ENCODE data around the gene PIK3R1. TPM values are rescaled to one million over a fixed set of nuclear protein-coding genes. Genes with fewer than 3 reads are reported as not detected.
"Not testable (repeated sequence)": the region's sequence is repeated elsewhere in the genome, so short reads cannot be mapped to it uniquely, and the experiment has no call there.

PIK3R1 gene
- total and polyA plus RNA-seq, 3 donors from 2014 or later = 16.9 to 63.7 (median 48.1) TPM

DNA sequence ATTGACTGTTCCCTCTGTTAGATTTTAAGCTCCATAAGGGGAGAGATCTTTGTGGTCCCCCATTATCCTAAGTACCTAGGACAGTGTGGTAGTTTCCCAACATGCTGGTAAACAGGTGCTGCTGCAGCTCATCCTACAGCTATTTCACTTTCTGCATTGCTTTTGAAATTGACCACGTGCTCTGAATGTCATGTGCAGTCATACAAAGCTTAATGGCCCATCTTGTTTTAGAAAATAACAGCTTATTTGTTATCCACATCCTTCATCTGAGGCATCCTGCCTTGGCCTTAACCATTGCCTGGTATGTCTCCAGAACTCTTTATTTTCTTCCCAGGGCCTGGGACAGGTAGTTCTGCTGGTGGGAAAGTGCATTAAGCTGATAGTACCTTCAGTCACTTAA lies 14.7 kb downstream of the PIK3R1 start:
- no peak overlapping the region for H3K27ac ChIP-seq
- H3K9me3 ChIP-seq = no peaks in the 10 kb centered on the region
- no peaks in the 10 kb centered on the region for H3K36me3 ChIP-seq (ENCODE audit: low read depth, missing control alignments)
- intact Hi-C loops (cut with DNase I; ENCODE audit: low total_unique reads) = no loop called here
- no peaks in the 10 kb centered on the region for H3K27me3 ChIP-seq
- TF ChIP-seq POLR2A (IDR thresholded peaks at IDR 0.05) = no peak
- TF ChIP-seq, protein P1, sequence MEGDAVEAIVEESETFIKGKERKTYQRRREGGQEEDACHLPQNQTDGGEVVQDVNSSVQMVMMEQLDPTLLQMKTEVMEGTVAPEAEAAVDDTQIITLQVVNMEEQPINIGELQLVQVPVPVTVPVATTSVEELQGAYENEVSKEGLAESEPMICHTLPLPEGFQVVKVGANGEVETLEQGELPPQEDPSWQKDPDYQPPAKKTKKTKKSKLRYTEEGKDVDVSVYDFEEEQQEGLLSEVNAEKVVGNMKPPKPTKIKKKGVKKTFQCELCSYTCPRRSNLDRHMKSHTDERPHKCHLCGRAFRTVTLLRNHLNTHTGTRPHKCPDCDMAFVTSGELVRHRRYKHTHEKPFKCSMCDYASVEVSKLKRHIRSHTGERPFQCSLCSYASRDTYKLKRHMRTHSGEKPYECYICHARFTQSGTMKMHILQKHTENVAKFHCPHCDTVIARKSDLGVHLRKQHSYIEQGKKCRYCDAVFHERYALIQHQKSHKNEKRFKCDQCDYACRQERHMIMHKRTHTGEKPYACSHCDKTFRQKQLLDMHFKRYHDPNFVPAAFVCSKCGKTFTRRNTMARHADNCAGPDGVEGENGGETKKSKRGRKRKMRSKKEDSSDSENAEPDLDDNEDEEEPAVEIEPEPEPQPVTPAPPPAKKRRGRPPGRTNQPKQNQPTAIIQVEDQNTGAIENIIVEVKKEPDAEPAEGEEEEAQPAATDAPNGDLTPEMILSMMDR (IDR thresholded peaks at IDR 0.05) = no peak
- DNase-seq = no peak
- 83 to 87% methylated on average over 1 of the region's 1 CpG for WGBS, 2 donors
- H3K4me3 ChIP-seq = no peak overlapping the region
- peaks cover 10% of the 10 kb centered on the region for H3K4me1 ChIP-seq

DNA sequence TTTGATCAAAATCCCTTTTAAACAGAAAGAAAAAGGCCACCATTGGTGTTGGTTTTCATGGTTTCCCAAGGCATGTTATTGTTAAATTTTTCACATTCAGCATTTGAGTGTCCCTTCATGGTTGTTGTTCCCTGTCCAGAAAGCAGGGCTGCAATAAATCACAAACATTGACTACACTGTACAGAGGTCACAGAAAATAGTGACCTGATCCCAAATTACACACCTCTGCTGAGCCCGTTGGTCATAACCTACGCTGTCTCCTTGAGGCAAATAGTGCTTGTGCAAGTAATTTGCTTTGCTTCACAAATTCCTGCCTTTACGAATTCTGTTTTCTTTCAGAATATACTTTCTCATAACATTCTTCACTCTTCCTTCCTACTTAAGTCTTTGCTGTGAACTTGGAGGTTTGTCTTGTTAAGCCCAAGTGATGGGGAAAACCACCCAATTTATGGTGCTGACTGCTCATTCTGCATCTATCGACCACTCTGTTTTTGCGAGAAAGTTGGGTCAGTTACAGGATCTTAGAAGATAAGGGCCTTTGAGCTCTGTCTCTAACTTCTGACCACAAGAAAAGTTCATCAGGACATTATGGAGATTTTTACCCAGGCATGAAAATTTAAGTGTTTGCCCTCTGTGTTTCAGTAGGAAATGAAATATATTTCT lies 16.0 kb downstream of the PIK3R1 start:
- peaks cover 9% of the 10 kb centered on the region for H3K4me1 ChIP-seq
- no peak for DNase-seq
- no peak overlapping the region for H3K27ac ChIP-seq
- no peaks in the 10 kb centered on the region for H3K27me3 ChIP-seq
- no peaks in the 10 kb centered on the region for H3K36me3 ChIP-seq (ENCODE audit: low read depth, missing control alignments)
- H3K9me3 ChIP-seq = no peaks in the 10 kb centered on the region
- no peak overlapping the region for H3K4me3 ChIP-seq
- intact Hi-C loops (cut with DNase I; ENCODE audit: low total_unique reads) = no loop called here
- TF ChIP-seq, protein P1 (IDR thresholded peaks at IDR 0.05) = no peak
- no peak for TF ChIP-seq POLR2A (IDR thresholded peaks at IDR 0.05)
- WGBS, 2 donors = 91% methylated on average over 5 of the region's 5 CpGs

DNA sequence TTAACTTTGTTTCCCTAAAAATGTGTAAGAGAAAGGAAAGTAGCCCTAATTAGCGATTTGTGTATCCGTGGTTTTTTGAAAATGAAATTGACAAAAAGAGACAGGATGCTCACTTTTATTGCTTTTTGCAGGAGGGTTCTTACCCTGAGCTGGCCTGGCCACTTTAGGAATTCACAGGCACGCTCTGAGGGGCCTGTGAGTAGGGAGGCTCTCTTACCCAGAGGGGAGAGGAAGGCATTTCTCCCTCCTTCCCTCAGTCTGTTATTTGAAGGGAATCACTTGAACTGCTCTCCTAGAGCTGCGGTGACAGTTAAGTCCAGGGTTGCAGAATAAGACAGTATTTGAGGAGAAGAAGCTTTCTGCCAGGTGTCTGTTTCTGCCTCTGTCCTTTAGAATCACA lies 16.7 kb downstream of the PIK3R1 start:
- no peak for DNase-seq
- TF ChIP-seq, protein P1 (IDR thresholded peaks at IDR 0.05) = no peak
- no peak for TF ChIP-seq POLR2A (IDR thresholded peaks at IDR 0.05)
- H3K36me3 ChIP-seq (ENCODE audit: low read depth, missing control alignments) = no peaks in the 10 kb centered on the region
- no peak overlapping the region for H3K27ac ChIP-seq
- no peak overlapping the region for H3K4me3 ChIP-seq
- no peaks in the 10 kb centered on the region for H3K27me3 ChIP-seq
- H3K4me1 ChIP-seq = peaks cover 9% of the 10 kb centered on the region
- no peaks in the 10 kb centered on the region for H3K9me3 ChIP-seq
- intact Hi-C loops (cut with DNase I; ENCODE audit: low total_unique reads) = no loop called here
- WGBS, 2 donors = 66 to 72% methylated on average over 4 of the region's 4 CpGs

DNA sequence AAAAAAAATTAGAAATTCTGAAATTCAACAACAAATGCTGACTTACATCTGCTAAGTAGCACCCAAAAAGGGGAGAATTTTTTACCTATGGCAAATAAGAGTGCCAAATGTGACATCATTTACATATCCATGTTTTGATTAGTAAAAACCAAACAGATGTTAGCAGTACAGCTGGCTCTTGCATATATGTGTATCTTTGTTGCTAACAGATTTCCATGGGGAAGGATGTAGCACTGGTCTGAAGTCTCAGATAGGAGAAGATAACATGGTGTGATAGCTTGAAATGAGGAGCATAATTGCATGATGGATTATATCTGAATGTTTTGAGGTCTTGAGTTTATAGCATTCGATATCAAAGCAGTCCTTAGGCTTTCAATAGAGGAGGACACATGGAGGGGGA lies 17.5 kb downstream of the PIK3R1 start:
- intact Hi-C loops (cut with DNase I; ENCODE audit: low total_unique reads) = no loop called here
- Histone ChIP-seq H3K27me3 (no peaks in the 10 kb centered on the region), H3K4me3 (no peak overlapping the region), H3K27ac (no peak overlapping the region), H3K9me3 (no peaks in the 10 kb centered on the region), H3K36me3 (ENCODE audit: low read depth, missing control alignments) (no peaks in the 10 kb centered on the region), H3K4me1 (peaks cover 9% of the 10 kb centered on the region)
- 83 to 94% methylated on average over 1 of the region's 1 CpG for WGBS, 2 donors
- DNase-seq = no peak
- TF ChIP-seq POLR2A (IDR thresholded peaks at IDR 0.05) = no peak
- TF ChIP-seq, protein P1 (IDR thresholded peaks at IDR 0.05) = no peak

DNA sequence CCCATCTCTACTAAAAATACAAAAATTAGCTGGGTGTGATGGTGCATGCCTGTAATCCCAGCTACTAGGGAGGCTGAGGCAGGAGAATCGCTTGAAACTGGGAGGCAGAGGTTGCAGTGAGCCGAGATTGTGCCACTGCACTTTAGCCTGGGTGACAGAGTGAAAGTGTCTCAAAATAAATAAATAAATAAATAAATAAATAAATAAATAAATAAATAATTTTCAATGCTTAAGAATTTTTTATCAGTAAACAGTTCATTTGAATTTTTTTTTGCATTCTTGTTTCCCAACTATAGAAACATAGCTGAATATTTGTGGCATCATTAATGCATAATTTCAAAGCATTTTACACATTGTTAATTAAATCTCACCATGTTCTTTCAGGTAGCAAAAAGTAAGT lies 19.7 kb downstream of the PIK3R1 start:
- H3K27ac ChIP-seq; H3K4me3 ChIP-seq; H3K4me1 ChIP-seq; DNase-seq; H3K36me3 ChIP-seq (ENCODE audit: low read depth, missing control alignments); intact Hi-C loops (cut with DNase I; ENCODE audit: low total_unique reads); H3K27me3 ChIP-seq; H3K9me3 ChIP-seq: not testable (repeated sequence)
- 92 to 98% methylated on average over 2 of the region's 2 CpGs for WGBS, 2 donors
